ENCODE data around the gene COP1.

DNA sequence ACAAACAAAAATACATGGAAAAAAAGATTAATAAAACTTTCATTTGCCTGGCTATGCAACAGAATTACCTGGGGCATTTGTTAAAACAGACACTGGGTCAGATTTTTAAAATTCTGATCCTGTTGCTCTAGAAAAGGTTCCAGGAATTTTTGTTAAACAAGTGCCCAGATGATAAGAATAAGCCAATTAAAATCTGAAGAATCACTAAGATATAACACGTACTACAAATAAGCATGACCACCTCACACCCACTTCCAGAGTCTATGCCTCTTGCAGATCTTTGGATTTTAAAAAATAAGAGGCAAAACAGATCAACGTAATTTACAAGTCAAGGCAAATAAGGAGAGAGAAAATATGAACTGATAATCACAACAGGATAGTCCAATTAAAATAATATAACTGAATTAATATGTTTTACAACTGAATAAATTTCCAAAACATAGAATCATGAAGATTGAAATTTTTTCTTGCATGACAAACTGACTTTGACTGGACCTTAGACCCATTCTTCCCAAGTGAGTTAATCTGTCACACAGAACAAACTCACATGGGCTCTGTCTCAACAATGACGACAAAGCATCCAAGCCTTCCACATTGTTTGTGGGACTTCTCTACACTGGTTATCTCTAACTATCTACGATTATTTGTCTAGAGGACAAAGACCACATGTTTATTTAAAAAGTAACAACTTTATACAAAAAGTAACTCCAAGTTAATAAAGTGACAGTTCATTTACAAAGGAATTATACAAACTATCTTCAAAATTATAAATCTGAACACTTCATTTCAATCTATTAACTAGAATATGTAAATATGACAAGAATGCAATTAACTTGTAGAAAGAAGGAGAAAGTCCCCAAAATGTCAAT lies 56.9 kb downstream of the COP1 start:
- TF ChIP-seq MAX (IDR thresholded peaks at IDR 0.05; ENCODE audit: low read depth, low read length) (no peak), CTCF (IDR thresholded peaks at IDR 0.05; ENCODE audit: low read depth, low read length) (no peak)

All from NB4 (cell line).